Measurements from ENCODE around the gene CHRNA5. TPM values are rescaled to one million over a fixed set of nuclear protein-coding genes. Genes with fewer than 3 reads are reported as not detected.
"Not testable (repeated sequence)": the region's sequence is repeated elsewhere in the genome, so short reads cannot be mapped to it uniquely, and the experiment has no call there.

CHRNA5 gene
- total RNA-seq, 1 donor from 2014 or later: 13.7 TPM

DNA sequence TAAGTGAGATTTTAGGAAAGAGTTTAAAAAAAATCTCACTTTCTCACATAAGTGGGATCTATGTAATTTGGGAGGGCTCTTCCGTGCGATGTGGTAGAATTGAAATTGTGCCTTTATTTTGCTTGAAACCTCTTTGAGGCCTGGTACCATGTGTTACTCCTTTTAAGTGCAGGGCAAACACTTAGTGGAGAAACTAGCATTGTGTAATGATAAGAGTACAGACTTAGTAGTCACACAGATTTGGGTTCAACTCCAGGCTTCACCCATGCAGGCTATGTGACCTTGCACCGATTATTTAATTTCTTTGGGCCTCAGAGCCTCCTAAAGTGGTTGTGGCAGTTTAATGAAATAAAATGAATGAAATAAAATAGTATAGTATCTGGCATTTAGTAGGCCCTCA lies 22.7 kb upstream of the CHRNA5 start:
- no peak for DNase-seq (ENCODE audit: low read depth)
- Histone ChIP-seq H3K27me3 (ENCODE audit: control insufficient read depth, insufficient read depth, low read length) (no peaks in the 10 kb centered on the region), H3K4me3 (ENCODE audit: low read depth, low read length) (no peak overlapping the region), H3K36me3 (ENCODE audit: control insufficient read depth, insufficient read depth, low read length) (no peaks in the 10 kb centered on the region)
- no peak for TF ChIP-seq CTCF (IDR thresholded peaks at IDR 0.05; ENCODE audit: insufficient read depth, low read length, poor library complexity, severe bottlenecking)

DNA sequence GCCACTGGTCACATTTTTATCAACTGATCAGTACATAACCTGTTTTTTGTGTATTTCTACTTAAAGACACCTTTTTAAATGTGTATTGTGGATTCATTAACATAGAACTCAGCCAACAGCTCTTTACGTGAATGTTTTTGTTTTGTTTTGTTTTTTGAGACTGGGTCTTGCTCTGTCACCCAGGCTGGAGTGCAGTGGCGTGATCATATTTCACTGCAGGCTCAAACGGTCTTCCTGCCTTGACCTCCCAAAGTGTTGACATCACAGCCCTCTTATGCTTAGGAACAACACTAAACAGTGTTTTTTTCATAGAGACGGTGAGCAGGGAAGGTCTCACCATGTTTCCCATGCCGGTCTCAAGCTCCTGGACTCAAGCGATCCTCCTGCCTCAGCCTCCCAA lies 15.1 kb upstream of the CHRNA5 start:
- H3K4me3 ChIP-seq (ENCODE audit: low read depth, low read length): no peak overlapping the region
- H3K36me3 ChIP-seq (ENCODE audit: control insufficient read depth, insufficient read depth, low read length): no peaks in the 10 kb centered on the region
- DNase-seq (ENCODE audit: low read depth): no peak
- no peaks in the 10 kb centered on the region for H3K27me3 ChIP-seq (ENCODE audit: control insufficient read depth, insufficient read depth, low read length)
- no peak for TF ChIP-seq CTCF (IDR thresholded peaks at IDR 0.05; ENCODE audit: insufficient read depth, low read length, poor library complexity, severe bottlenecking)

DNA sequence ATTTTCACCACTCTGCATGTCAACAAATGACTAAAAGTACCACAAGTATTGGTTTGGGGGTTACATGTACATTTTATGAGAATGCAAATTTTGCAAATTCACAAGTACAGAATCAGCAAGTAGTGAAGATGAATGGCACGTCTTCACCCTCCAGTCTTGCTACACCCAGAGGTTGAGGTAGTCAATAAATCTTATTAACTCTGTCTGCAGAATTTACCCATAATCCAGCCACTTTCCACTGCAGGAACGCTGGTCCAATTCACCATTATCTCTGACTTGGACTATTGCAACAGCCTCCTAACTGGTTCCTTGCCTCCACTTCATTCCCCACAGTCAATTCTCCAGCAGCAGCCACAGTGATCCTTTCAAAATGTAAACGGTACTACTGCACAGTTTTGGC lies 14.5 kb upstream of the CHRNA5 start:
- Histone ChIP-seq H3K36me3 (ENCODE audit: control insufficient read depth, insufficient read depth, low read length) (no peaks in the 10 kb centered on the region), H3K4me3 (ENCODE audit: low read depth, low read length) (no peak overlapping the region), H3K27me3 (ENCODE audit: control insufficient read depth, insufficient read depth, low read length) (no peaks in the 10 kb centered on the region)
- no peak for TF ChIP-seq CTCF (IDR thresholded peaks at IDR 0.05; ENCODE audit: insufficient read depth, low read length, poor library complexity, severe bottlenecking)
- DNase-seq (ENCODE audit: low read depth): no peak

GRCh38 chr15:78551902-78552301 lies 13.4 kb upstream of the CHRNA5 start:
- DNase-seq (ENCODE audit: low read depth): no peak
- TF ChIP-seq CTCF (IDR thresholded peaks at IDR 0.05; ENCODE audit: insufficient read depth, low read length, poor library complexity, severe bottlenecking): no peak
- no peaks in the 10 kb centered on the region for H3K27me3 ChIP-seq (ENCODE audit: control insufficient read depth, insufficient read depth, low read length)
- H3K36me3 ChIP-seq (ENCODE audit: control insufficient read depth, insufficient read depth, low read length): no peaks in the 10 kb centered on the region
- no peak overlapping the region for H3K4me3 ChIP-seq (ENCODE audit: low read depth, low read length)

DNA sequence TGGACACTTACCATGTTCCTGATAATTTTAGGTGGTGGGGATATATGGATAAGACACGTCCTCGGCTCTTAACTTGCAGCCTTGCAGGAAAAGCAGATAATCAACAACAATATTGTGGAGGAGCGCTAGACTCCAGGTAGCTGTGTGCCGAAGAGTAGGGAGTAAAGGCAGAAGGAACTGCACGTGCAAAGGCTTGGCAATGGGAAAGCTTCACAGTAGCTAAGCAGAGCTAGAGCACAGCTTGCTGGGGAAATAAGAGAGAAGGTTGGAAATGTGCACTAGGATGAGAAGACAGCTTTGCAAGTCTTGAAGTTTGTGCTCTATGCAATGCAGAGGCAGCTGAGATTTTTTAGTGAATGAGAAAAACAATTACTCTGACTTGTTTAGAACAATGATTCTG lies 12.7 kb upstream of the CHRNA5 start:
- no peak for DNase-seq (ENCODE audit: low read depth)
- Histone ChIP-seq H3K27me3 (ENCODE audit: control insufficient read depth, insufficient read depth, low read length) (no peaks in the 10 kb centered on the region), H3K36me3 (ENCODE audit: control insufficient read depth, insufficient read depth, low read length) (no peaks in the 10 kb centered on the region), H3K4me3 (ENCODE audit: low read depth, low read length) (no peak overlapping the region)
- no peak for TF ChIP-seq CTCF (IDR thresholded peaks at IDR 0.05; ENCODE audit: insufficient read depth, low read length, poor library complexity, severe bottlenecking)

- not testable (repeated sequence) for H3K36me3 ChIP-seq (ENCODE audit: control insufficient read depth, insufficient read depth, low read length); DNase-seq (ENCODE audit: low read depth); H3K4me3 ChIP-seq (ENCODE audit: low read depth, low read length); H3K27me3 ChIP-seq (ENCODE audit: control insufficient read depth, insufficient read depth, low read length)
Observed at GRCh38 chr15:78560201-78560600, 5.1 kb upstream of the CHRNA5 start.

All from kidney epithelial cell (primary cell).